ENCODE results near the gene KRTAP10-7.
"Not testable (repeated sequence)": the region's sequence is repeated elsewhere in the genome, so short reads cannot be mapped to it uniquely, and the experiment has no call there.

- not testable (repeated sequence) for TF ChIP-seq CTCF (IDR thresholded peaks at IDR 0.05; ENCODE audit: insufficient read depth, low read depth, low read length); EZH2 (IDR thresholded peaks at IDR 0.05; ENCODE audit: insufficient read depth, low read length)
Measured at GRCh38 chr21:44638506-44639330, 38.3 kb downstream of the KRTAP10-7 start.

Measured in astrocyte (in vitro differentiated cells and primary cell).